Cardiac muscle cell (in vitro differentiated cells and primary cell): ENCODE measurements around the gene TMEM45A. TPM values are rescaled to one million over a fixed set of nuclear protein-coding genes. Genes with fewer than 3 reads are reported as not detected.
"Not testable (repeated sequence)": the region's sequence is repeated elsewhere in the genome, so short reads cannot be mapped to it uniquely, and the experiment has no call there.

Source experiments
- DNase-seq, 2 donors: peaks; one replicate each; pipeline versions ENCODE4 v3.0.0 to v3.0.0-alpha.2; 2010 to 2017; ENCODE audit warnings: low read depth in 1 of 2, low spot score in 1 of 2
- H3K27ac ChIP-seq: fragments of 200-600 bp; sonication (generic); 2 replicates; pipeline ENCODE4 v1.5.1; 2016
- H3K27me3 ChIP-seq: fragments of 200-600 bp; sonication (generic); 2 replicates; pipeline ENCODE4 v1.6.0; 2016; ENCODE audit warnings: control low read depth
- H3K36me3 ChIP-seq: fragments of 200-600 bp; sonication (generic); 2 replicates; pipeline ENCODE4 v1.5.1; 2016; ENCODE audit warnings: control low read depth
- H3K4me1 ChIP-seq: fragments of 200-600 bp; sonication (generic); 2 replicates; pipeline ENCODE4 v1.8.1; 2017; ENCODE audit warnings: low read depth, mild to moderate bottlenecking, mixed run types
- H3K4me3 ChIP-seq: fragments of 200-600 bp; sonication (generic); 2 replicates; pipeline ENCODE4 v1.5.1; 2016; ENCODE audit warnings: mild to moderate bottlenecking
- H3K9me3 ChIP-seq: fragments of 200-600 bp; sonication (generic); 2 replicates; pipeline ENCODE4 v1.5.1; 2017; ENCODE audit warnings: low read depth, mild to moderate bottlenecking, control low read depth
- CTCF ChIP-seq: IDR thresholded peaks from 2 replicates; pipeline ENCODE4 v1.5.1; 2012; ENCODE audit warnings: low read depth, mild to moderate bottlenecking, low read length
- polyA plus RNA-seq: library from polyadenylated mRNA; unstranded; fragments of >200 nt; fragmentation: Nextera tagmentation; extraction: Ambion mirVana; gene quantifications from 2 replicates; pipeline ENCODE4 v1.2.1, GENCODE V29; 2016
- total RNA-seq: library from RNA; depleted of rRNA; stranded (reverse); fragments of >200 nt; gene quantifications from 2 replicates; pipeline ENCODE4 v1.2.3, GENCODE V29; 2016

The TMEM45A gene
- total and polyA plus RNA-seq, 2 experiments from 2014 or later, result 37.6 to 96.3 TPM

DNA sequence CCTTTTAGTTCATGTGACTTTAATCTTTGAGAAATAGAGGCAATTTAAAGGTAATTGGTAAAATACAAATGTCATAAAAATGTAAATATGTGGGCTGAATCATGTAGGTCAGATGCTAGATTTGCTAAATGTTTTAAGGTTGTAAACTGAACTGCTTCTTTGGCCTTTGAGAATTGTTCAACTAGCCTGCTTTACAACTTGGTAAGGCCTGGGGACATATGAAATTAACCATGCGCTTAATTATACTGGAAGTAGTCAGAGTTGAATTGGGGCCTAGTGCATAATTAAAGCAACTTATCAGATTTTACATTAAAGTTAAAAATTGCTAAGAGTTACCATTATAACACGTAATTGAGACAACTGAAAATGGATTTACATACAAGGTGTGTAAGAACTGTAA is 21.0 kb upstream of the TMEM45A start:
- Histone ChIP-seq H3K9me3 (no peaks in the 10 kb centered on the region), H3K4me3 (no peak overlapping the region), H3K36me3 (no peaks in the 10 kb centered on the region), H3K27me3 (no peaks in the 10 kb centered on the region), H3K4me1 (no peaks in the 10 kb centered on the region), H3K27ac (no peak overlapping the region)
- DNase-seq, result no peak
- TF ChIP-seq CTCF, result no peak

GRCh38 chr3:100477851-100478360 is 14.5 kb upstream of the TMEM45A start:
- H3K27ac ChIP-seq, H3K4me1 ChIP-seq, H3K27me3 ChIP-seq, H3K9me3 ChIP-seq, H3K4me3 ChIP-seq, H3K36me3 ChIP-seq, DNase-seq: not testable (repeated sequence)

DNA sequence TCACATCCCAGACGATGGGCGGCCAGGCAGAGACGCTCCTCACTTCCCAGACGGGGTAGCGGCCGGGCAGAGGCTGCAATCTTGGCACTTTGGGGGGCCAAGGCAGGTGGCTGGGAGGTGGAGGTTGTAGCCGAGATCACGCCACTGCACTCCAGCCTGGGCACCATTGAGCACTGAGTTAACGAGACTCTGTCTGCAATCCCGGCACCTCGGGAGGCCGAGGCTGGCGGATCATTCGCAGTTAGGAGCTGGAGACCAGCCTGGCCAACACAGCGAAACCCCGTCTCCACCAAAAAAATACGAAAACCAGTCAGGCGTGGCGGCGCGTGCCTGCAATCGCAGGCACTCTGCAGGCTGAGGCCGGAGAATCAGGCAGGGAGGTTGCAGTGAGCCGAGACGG is 13.9 kb upstream of the TMEM45A start:
- H3K27me3 ChIP-seq, H3K4me3 ChIP-seq, DNase-seq, H3K4me1 ChIP-seq, H3K36me3 ChIP-seq, H3K9me3 ChIP-seq, H3K27ac ChIP-seq: not testable (repeated sequence)

DNA sequence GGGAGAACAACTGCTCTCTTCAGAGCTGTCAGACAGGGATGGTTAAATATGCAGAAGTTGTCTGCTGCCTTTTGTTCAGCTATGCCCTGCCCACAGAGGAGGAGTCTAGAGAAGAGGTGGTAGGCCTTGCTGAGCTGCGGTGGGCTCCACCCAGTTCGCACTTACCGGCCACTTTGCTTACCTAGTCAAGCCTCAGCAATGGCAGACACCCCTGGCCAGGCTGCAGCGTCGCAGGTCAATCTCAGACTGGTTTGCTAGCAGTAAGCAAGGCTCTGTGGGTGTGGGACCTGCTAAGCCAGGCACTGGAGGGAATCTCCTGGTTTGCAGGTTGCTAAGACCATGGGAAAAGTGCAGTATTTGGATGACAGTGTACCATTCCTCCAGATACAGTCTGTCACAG is 12.3 kb upstream of the TMEM45A start:
- Histone ChIP-seq H3K4me3 (no peak overlapping the region), H3K27ac (no peak overlapping the region), H3K36me3 (no peaks in the 10 kb centered on the region), H3K9me3 (no peaks in the 10 kb centered on the region), H3K27me3 (no peaks in the 10 kb centered on the region), H3K4me1 (no peaks in the 10 kb centered on the region)
- no peak for DNase-seq
- no peak for TF ChIP-seq CTCF

- TF ChIP-seq CTCF, result no peak
Observed at GRCh38 chr3:100482176-100482575, 10.2 kb upstream of the TMEM45A start.

DNA sequence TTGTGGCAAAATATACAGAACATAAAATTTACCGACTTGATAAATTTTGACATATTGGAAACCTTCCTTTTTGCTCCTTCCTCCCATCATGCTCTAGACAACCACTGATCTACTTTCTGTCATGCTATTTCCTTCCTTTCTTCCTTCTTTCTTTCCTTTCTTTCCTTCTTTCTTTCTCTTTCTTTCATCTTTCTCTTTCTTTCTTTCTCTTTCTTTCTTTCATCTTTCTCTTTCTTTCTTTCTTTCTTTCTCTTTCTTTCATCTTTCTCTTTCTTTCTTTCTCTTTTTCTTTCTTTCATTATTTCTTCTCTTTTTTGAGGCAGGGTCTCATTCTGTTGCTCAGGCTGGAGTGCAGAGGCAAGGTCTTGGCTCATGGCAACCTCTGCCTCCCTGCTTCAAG is 8.9 kb upstream of the TMEM45A start:
- no peak for TF ChIP-seq CTCF
- Histone ChIP-seq H3K4me1 (no peaks in the 10 kb centered on the region), H3K27ac (no peak overlapping the region), H3K27me3 (no peaks in the 10 kb centered on the region), H3K36me3 (no peaks in the 10 kb centered on the region), H3K4me3 (no peak overlapping the region), H3K9me3 (no peaks in the 10 kb centered on the region)
- no peak for DNase-seq

More at GRCh38 chr3:100482176-100482575, 10.2 kb upstream of the TMEM45A start:
- H3K4me1 ChIP-seq, result no peaks in the 10 kb centered on the region
- no peak overlapping the region for H3K27ac ChIP-seq
- no peaks in the 10 kb centered on the region for H3K9me3 ChIP-seq
- no peak overlapping the region for H3K4me3 ChIP-seq
- no peaks in the 10 kb centered on the region for H3K36me3 ChIP-seq
- no peaks in the 10 kb centered on the region for H3K27me3 ChIP-seq
- no peak for DNase-seq

GRCh38 chr3:100486808-100487207 is 5.6 kb upstream of the TMEM45A start:
- H3K4me1 ChIP-seq, result no peaks in the 10 kb centered on the region
- no peaks in the 10 kb centered on the region for H3K27me3 ChIP-seq
- no peak overlapping the region for H3K27ac ChIP-seq
- DNase-seq, result no peak
- no peak for TF ChIP-seq CTCF
- H3K36me3 ChIP-seq, result no peaks in the 10 kb centered on the region
- no peak overlapping the region for H3K4me3 ChIP-seq
- H3K9me3 ChIP-seq, result no peaks in the 10 kb centered on the region
